ENCODE data around the gene GRPEL2. TPM values are rescaled to one million over a fixed set of nuclear protein-coding genes. Genes with fewer than 3 reads are reported as not detected.

The GRPEL2 gene
- total RNA-seq, 1 experiment from 2014 or later = 48.9 TPM

- POLR2A ChIA-PET = no interaction called here
- BruUV-seq (replicated peaks) = no TSS peak
These were observed 11.4 kb upstream of the GRPEL2 start for GRCh38 chr5:149333711-149334443.

More at GRCh38 chr5:149333711-149334443, 11.4 kb upstream of the GRPEL2 start:
- ATAC-seq (no peak), DNase-seq (ENCODE audit: low read depth, low spot score) (no peak)
- Histone ChIP-seq H3K27me3 (ENCODE audit: insufficient read depth, low read length) (no peaks in the 10 kb centered on the region), H2AFZ (ENCODE audit: low read depth, low read length, poor library complexity, severe bottlenecking) (no peak overlapping the region), H3K4me1 (ENCODE audit: control insufficient read depth in 1 of 2, insufficient read depth in 2 of 2, low read length in 2 of 2) (no peaks in the 10 kb centered on the region), H3K79me2 (ENCODE audit: insufficient read depth, low read length) (no peaks in the 10 kb centered on the region), H3K9me2 (ENCODE audit: insufficient read depth) (no peaks in the 10 kb centered on the region), H3K36me3 (ENCODE audit: control insufficient read depth in 1 of 2, insufficient read depth in 2 of 2, low read length in 2 of 2) (no peaks in the 10 kb centered on the region), H4K20me1 (ENCODE audit: insufficient read depth) (no peaks in the 10 kb centered on the region), H3K4me3 (replicated peaks in 1 of 2; ENCODE audit: low read depth in 1 of 2, low read length in 2 of 2) (no peak overlapping the region), H3K4me2 (ENCODE audit: low read length) (no peak overlapping the region), H3K9me3 (ENCODE audit: control insufficient read depth in 1 of 2, insufficient read depth in 1 of 2, low read depth in 1 of 2, low read length in 2 of 2) (no peaks in the 10 kb centered on the region), H3K9ac (ENCODE audit: low read length) (no peak overlapping the region), H3K27ac (ENCODE audit: low read depth, low read length) (no peak overlapping the region)
- intact Hi-C loops (cut with micrococcal nuclease) = no loop called here
- CTCF ChIA-PET = no interaction called here
- RAD21 ChIA-PET (ENCODE audit: low non-redundant PET in 1 of 2, low total read pairs in 2 of 2, uncharacterized antibody in 2 of 2, unreplicated experiment in 2 of 2) = no interaction called here
- no peak for TF ChIP-seq CEBPB (IDR thresholded peaks at IDR 0.05; ENCODE audit: low read depth)
- TF ChIP-seq REST (IDR thresholded peaks at IDR 0.05; ENCODE audit: low read depth) = no peak
- TF ChIP-seq ELF1 (IDR thresholded peaks at IDR 0.05; ENCODE audit: borderline replicate concordance, low read depth) = no peak
- TF ChIP-seq EZH2 (IDR thresholded peaks at IDR 0.05) = no peak
- TF ChIP-seq POLR2AphosphoS5 (IDR thresholded peaks at IDR 0.05; ENCODE audit: low read depth, low read length) = no peak
